Amniotic stem cell (primary cell): ENCODE measurements around the gene SNCAIP.
A peak's percentile ranks its signal among the peaks of the same experiment; 100 is the strongest.

Experiments used
- DNase-seq: peaks from one replicate; lab custom pipeline; 2025; lab: John Stamatoyannopoulos, UW

The SNCAIP gene

GRCh38 chr5:122398016-122398415 lies 86.0 kb downstream of the SNCAIP start:
- no peak for DNase-seq

GRCh38 chr5:122400341-122400740 lies 88.3 kb downstream of the SNCAIP start:
- DNase-seq = no peak

- no peak for DNase-seq
Measured at GRCh38 chr5:122400938-122401337, 88.9 kb downstream of the SNCAIP start.

GRCh38 chr5:122401976-122402725 lies 90.1 kb downstream of the SNCAIP start:
- no peak for DNase-seq

- no peak for DNase-seq
Measured at GRCh38 chr5:122402955-122403685, 91.1 kb downstream of the SNCAIP start.

- DNase-seq = no peak
Measured at GRCh38 chr5:122404018-122404417, 92.0 kb downstream of the SNCAIP start.

- DNase-seq = no peak
Measured at GRCh38 chr5:122404653-122405362, 92.8 kb downstream of the SNCAIP start.

- no peak for DNase-seq
Measured at GRCh38 chr5:122405751-122406150, 93.7 kb downstream of the SNCAIP start.

- DNase-seq = no peak
Measured at GRCh38 chr5:122406181-122406580, 94.1 kb downstream of the SNCAIP start.

GRCh38 chr5:122408592-122409224 lies 96.7 kb downstream of the SNCAIP start:
- no peak for DNase-seq

- DNase-seq = no peak
Measured at GRCh38 chr5:122412966-122413365, 100.9 kb downstream of the SNCAIP start.

- DNase-seq = no peak
Measured at GRCh38 chr5:122413722-122414121, 101.7 kb downstream of the SNCAIP start.

- peak; percentile 35 for DNase-seq
Measured at GRCh38 chr5:122415030-122415800, 103.2 kb downstream of the SNCAIP start.

GRCh38 chr5:122415801-122416120 lies 103.7 kb downstream of the SNCAIP start:
- no peak for DNase-seq

- no peak for DNase-seq
Measured at GRCh38 chr5:122419142-122419894, 107.3 kb downstream of the SNCAIP start.

- no peak for DNase-seq
Measured at GRCh38 chr5:122420091-122420490, 108.1 kb downstream of the SNCAIP start.

- DNase-seq = no peak
Measured at GRCh38 chr5:122420537-122421236, 108.7 kb downstream of the SNCAIP start.

GRCh38 chr5:122421374-122422079 lies 109.5 kb downstream of the SNCAIP start:
- DNase-seq = no peak

- DNase-seq = no peak
Measured at GRCh38 chr5:122423221-122423620, 111.2 kb downstream of the SNCAIP start.

- DNase-seq = no peak
Measured at GRCh38 chr5:122424132-122424531, 112.1 kb downstream of the SNCAIP start.
